ENCODE results near the gene MIA2.

GRCh38 chr14:39318574-39318973, 84.9 kb downstream of the MIA2 start:
- TF ChIP-seq CTCF (IDR thresholded peaks at IDR 0.05) = no peak
- no peak for TF ChIP-seq POLR2A (IDR thresholded peaks at IDR 0.05)

Measured in body of pancreas (tissue), 4 donors.